ENCODE data around the gene RIN3.

DNA sequence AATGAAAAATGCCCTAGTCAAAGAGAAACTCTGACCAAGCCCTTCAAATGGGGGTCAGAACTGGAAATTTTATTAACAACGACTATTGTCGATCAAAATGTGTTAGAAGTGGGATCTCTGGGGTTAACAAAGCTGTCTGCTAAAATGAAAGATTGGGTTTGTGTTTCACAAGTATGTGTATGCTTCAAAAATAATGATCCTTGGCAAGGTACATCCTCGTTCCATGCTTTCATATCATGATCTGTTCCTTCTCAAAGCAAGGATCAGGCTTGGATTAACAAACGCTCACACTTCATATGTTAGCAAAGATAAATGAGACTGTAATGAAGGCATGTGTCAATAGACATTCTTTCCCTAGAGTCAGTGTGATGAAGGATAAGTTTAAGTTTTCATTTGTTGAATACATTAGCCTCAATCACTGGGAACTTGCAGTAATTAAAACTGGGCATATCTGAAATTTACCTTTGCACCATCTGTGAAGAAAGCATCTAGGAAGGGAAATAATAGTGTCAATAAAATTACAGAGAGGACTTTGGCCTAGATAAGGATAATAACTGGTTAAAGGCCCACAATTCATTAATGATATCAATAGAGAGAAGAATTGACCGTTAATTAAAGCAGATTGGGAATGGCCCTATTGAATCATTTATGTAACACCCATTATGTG is 91.8 kb downstream of the RIN3 start:
- no peak for TF ChIP-seq EZH2 (IDR thresholded peaks at IDR 0.05; ENCODE audit: low read length, unreplicated experiment)
- TF ChIP-seq, protein P1, sequence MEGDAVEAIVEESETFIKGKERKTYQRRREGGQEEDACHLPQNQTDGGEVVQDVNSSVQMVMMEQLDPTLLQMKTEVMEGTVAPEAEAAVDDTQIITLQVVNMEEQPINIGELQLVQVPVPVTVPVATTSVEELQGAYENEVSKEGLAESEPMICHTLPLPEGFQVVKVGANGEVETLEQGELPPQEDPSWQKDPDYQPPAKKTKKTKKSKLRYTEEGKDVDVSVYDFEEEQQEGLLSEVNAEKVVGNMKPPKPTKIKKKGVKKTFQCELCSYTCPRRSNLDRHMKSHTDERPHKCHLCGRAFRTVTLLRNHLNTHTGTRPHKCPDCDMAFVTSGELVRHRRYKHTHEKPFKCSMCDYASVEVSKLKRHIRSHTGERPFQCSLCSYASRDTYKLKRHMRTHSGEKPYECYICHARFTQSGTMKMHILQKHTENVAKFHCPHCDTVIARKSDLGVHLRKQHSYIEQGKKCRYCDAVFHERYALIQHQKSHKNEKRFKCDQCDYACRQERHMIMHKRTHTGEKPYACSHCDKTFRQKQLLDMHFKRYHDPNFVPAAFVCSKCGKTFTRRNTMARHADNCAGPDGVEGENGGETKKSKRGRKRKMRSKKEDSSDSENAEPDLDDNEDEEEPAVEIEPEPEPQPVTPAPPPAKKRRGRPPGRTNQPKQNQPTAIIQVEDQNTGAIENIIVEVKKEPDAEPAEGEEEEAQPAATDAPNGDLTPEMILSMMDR (conservative IDR thresholded peaks at IDR 0.05; ENCODE audit: low read depth, low read length), result no peak

All from PC-3 (cell line).